Stimulated activated CD4-positive, alpha-beta T cell treated with anti-CD3 and anti-CD28 coated beads, Interleukin-2, amount 100 ng/mL, for 48 hours (primary cell): ENCODE results near the gene DDX19B.

Experiments
- DNase-seq, 2 donors: peaks; one replicate each; pipeline ENCODE4 v3.0.0-alpha.2; 2020

Gene DDX19B

GRCh38 chr16:70364399-70364798, 65.4 kb downstream of the DDX19B start:
- no peak for DNase-seq

DNA sequence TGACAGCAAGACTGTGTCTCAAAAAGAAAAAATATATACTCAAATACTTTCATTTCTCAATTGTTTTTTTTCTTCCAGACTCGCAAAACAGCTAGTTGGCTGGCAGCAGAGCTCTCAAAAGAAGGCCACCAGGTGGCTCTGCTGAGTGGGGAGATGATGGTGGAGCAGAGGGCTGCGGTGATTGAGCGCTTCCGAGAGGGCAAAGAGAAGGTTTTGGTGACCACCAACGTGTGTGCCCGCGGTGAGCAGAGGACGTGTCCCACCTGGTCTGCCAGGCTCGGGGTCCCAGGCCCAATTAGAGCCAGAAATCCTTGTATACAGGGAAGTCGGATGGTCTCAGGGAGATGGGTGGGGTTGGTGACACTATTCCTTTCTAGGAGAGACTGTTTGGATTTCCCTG, 71.2 kb downstream of the DDX19B start:
- peak in 1 of 2 donors; percentile 17 for DNase-seq

GRCh38 chr16:70370924-70371323, 71.9 kb downstream of the DDX19B start:
- no peak for DNase-seq

- DNase-seq, result no peak
Measured at GRCh38 chr16:70372921-70373728, 74.1 kb downstream of the DDX19B start.

DNA sequence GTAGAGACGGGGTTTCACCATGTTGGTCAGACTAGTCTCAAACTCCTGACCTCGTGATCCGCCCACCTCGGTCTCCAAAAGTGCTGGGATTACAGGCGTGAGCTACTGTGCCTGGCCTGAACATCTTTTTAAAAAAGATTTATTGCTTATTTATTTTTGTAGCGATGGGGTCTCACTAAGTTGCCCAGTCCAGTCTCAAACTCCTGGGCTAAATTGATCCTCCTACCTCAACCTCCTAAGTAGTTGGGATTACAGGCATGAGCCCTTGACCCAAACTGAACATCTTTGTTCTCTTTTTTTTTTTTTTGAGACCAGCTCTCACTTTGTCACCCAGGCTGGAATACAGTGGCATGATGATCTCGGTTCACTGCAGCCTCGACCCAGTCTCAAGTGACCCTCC, 75.2 kb downstream of the DDX19B start:
- DNase-seq, result no peak

- no peak for DNase-seq
Measured at GRCh38 chr16:70375636-70376611, 76.9 kb downstream of the DDX19B start.

GRCh38 chr16:70377782-70378181, 78.8 kb downstream of the DDX19B start:
- no peak for DNase-seq

DNA sequence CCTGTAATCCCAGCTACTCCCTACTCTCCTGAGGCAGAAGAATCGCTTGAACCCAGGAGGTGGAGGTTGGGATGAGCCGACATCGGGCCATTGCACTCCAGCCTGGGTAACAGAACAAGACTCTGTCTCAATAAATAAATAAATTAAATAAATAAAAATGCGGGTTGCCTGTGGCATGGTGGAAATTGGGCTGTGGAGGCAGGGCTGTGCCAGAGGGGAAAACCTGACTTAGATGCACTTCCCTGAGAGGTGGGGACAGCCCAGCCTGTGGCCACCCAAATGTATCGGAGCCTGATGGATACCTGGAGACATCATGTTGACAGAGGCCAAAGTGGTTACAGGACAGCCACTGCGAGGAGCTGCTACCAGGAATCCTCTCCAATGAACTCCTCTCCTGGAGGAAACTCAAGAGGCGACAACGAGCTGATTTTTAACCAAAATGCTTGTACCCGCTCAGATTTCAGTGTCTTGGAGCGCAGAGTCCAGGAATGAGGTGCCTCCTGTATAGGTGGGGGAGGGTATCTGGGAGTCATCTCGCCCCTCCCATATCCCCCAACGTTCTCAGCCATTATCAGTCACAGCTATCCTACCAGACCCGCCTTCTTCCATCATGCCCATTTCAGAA, 80.0 kb downstream of the DDX19B start:
- DNase-seq, result no peak

DNA sequence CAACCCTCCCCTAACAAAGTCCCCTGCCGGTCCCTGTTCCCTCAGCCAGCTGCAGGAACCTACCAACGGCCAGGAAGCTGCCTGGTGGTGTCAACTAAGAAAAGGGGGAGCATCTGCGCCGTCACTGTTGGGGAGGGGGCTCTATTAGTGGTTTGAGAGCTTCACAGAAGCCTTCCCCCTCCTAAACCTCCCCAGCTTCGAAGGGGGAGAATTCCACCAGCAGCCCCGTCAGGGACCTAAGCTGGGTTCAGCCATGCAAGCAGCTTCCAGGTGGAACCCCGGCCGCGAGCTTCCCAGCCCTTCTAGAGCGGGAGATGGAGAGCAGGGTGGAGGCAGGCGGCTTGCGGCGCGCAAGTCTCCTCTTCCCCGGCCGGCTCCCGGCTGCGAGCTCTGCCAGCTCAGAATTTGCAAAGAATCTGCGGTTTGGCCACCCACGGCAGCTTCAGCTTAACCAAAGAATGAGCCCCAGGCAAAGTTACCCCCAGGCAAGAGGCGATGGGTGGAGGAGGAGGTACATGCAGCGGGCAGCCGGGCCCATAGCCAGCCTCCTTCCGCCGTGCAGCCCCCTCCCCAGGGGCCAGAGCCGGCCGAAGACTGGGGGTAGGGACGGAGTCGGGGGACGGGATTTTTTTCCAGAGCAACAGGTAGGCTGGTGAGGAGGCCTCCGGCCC, 81.4 kb downstream of the DDX19B start:
- peak; percentile 70 to 74 for DNase-seq

DNA sequence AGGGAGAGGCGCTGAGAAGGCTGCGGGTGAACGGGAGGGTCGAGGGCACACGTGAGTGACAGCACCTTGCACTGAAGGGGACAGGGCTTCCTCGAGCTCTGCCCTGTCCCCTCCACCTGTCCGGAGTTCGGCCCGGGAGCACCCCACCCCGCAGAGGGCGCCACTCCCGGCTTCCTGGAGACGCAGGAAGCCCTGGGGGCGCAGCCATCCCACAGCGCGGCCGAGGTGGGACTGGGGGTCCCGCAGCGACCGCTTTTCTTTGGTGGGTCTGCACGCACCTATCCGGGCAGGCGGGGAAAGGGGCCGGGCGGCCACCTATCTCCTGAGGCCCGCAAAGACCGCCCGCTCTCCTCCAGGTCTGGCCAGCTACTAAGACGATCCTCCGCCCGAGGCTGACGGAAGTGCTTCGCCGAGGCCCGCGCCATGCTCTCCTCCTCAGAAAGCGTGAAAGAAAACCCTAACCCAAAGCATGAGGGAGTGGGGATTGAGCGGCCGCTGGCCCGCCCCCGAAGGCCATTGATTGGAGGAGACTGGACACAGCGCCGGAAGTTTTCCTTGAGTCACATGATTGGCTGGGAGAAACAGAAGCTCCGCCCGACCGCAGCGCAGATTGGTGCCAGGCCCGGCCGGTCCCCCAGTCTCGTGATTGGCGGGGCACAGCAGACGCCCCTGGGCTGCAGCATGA, 82.1 kb downstream of the DDX19B start:
- DNase-seq, result peak; percentile 90 to 91

DNA sequence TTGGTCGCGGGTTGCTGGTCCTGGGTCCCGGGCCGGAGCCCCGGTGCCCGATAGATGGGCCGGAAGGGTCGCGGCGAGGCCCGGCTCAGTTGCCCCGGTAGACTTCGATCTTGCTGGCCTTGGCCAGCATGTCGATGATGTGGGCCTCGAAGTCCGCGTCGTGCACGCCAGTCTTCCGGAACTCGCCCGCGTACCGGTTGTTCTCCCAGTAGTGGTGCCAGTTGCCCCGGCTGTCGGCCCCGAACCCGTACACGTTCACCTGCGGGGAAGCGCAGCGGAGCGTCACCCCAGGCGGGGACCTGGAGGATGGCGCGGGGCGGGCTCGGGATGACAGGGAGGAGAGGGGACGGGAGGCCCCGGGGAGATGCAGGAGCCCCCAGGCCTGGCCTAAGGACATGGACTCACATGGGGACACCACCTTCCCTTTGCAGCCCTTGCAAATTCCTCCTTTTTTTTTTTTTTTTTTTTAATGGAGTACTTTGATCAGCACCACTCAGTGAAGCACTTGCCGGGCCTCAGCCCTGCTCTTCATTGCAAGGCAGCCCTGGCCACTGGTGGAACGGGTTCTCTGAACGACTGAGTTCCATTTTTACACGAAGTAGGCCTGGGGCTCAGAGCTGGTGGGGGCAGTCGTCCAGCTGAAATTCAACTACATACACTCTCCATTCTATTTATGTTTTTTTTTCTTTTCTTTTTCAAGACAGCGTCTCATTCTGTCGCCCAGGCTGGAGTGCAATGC, 82.8 kb downstream of the DDX19B start:
- no peak for DNase-seq

GRCh38 chr16:70383421-70383960, 84.5 kb downstream of the DDX19B start:
- no peak for DNase-seq
